Muscle layer of colon (tissue), 2 donors: ENCODE measurements around the gene PAN2.
A peak's percentile ranks its signal among the peaks of the same experiment; 100 is the strongest.
"Not testable (repeated sequence)": the region's sequence is repeated elsewhere in the genome, so short reads cannot be mapped to it uniquely, and the experiment has no call there.

Experiments used
- H3K27ac ChIP-seq: one replicate; pipeline ENCODE4 v1.7.0; 2013; ENCODE audit warnings: low read depth, mild to moderate bottlenecking, low read length, moderate library complexity
- H3K27me3 ChIP-seq, 2 donors: one replicate each; pipeline ENCODE4 v1.7.0; 2013; ENCODE audit warnings: low read length in 2 of 2, mild to moderate bottlenecking in 2 of 2; ENCODE audit not compliant: insufficient read depth in 2 of 2, control insufficient read depth in 1 of 2
- H3K36me3 ChIP-seq: one replicate; pipeline ENCODE4 v1.7.0; 2013; ENCODE audit warnings: mild to moderate bottlenecking, low read length; ENCODE audit not compliant: insufficient read depth
- H3K4me1 ChIP-seq: one replicate; pipeline ENCODE4 v1.7.0; 2013; ENCODE audit warnings: mild to moderate bottlenecking, low read length; ENCODE audit not compliant: insufficient read depth
- H3K4me3 ChIP-seq, 2 donors: one replicate each; pipeline ENCODE4 v1.7.0; 2013; ENCODE audit warnings: low read length in 2 of 2, low read depth in 1 of 2, mild to moderate bottlenecking in 1 of 2, moderate library complexity in 1 of 2
- H3K9ac ChIP-seq: one replicate; pipeline ENCODE4 v1.7.0; 2013; ENCODE audit warnings: low read length
- H3K9me3 ChIP-seq: one replicate; pipeline ENCODE4 v1.7.0; 2013; ENCODE audit warnings: mild to moderate bottlenecking, low read length
- donor health status: abdominal sarcoma.
- donor health status: Adenocarcinoma of cecum.

PAN2 gene

DNA sequence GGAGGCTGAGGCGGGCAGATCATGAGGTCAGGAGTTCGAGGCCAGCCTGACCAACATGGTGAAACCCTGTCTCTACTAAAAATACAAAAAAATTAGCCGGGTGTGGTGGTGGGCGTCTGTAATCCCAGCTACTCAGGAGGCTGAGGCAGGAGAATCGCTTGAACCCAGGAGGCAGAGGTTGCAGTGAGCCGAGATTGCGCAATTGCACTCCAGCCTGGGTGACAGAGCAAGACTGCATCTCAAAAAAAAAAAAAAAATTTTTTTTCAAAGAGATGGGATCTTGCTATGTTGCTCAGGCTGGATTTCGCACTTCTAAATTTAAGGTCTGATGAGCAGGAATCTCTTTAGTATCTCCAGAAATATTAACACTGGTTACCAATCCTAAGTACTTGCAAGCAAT is 12.2 kb downstream of the PAN2 start:
- not testable (repeated sequence) for H3K9me3 ChIP-seq, H3K9ac ChIP-seq, H3K4me1 ChIP-seq, H3K27me3 ChIP-seq, H3K4me3 ChIP-seq, H3K27ac ChIP-seq
- H3K36me3 ChIP-seq: peaks cover 65% of the 10 kb centered on the region

DNA sequence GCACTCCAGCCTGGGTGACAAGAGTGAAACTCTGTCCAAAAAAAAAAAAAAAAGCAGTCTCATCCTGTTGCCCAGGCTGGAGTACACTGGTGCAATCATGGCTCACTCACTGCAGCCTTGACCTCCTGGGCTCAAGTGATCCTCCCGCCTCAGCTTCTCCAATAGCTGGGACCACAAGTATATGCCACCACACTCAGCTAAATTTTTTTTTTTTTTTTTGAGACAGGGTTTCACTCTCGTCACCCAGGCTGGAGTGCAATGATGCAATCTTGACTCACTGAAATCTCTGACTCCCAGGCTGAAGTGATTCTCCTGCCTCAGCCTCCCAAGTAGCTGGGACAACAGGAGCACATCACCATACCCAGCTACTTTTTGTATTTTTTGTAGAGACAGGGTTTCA is 12.8 kb downstream of the PAN2 start:
- Histone ChIP-seq H3K4me1 (peaks cover 5% of the 10 kb centered on the region), H3K27me3 (no peaks in the 10 kb centered on the region), H3K4me3 (no peak overlapping the region), H3K27ac (no peak overlapping the region), H3K36me3 (peaks cover 59% of the 10 kb centered on the region), H3K9me3 (no peaks in the 10 kb centered on the region), H3K9ac (no peak overlapping the region)

DNA sequence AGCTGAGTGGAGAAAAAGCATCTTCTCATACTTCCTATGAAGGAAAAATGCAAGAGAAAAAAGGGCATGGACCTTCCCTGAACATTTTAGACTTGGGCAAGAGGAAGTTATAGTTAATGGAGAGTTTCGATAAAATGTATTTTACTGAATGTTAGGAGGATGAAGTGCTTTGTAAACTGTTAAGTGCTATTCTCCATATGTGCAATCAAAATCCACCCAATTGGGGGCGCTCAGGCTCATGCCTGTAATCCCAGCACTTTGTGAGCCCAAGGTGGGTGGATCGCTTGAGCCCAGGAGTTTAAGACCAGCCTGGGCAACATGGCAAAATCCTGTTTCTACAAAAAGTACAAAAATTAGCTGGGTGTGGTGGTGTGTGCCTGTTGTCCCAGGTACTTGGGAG is 16.1 kb downstream of the PAN2 start:
- Histone ChIP-seq H3K36me3 (peaks cover 34% of the 10 kb centered on the region), H3K4me3 (no peak overlapping the region), H3K27ac (no peak overlapping the region), H3K9me3 (no peaks in the 10 kb centered on the region), H3K4me1 (peaks cover 14% of the 10 kb centered on the region), H3K9ac (no peak overlapping the region), H3K27me3 (no peaks in the 10 kb centered on the region)

DNA sequence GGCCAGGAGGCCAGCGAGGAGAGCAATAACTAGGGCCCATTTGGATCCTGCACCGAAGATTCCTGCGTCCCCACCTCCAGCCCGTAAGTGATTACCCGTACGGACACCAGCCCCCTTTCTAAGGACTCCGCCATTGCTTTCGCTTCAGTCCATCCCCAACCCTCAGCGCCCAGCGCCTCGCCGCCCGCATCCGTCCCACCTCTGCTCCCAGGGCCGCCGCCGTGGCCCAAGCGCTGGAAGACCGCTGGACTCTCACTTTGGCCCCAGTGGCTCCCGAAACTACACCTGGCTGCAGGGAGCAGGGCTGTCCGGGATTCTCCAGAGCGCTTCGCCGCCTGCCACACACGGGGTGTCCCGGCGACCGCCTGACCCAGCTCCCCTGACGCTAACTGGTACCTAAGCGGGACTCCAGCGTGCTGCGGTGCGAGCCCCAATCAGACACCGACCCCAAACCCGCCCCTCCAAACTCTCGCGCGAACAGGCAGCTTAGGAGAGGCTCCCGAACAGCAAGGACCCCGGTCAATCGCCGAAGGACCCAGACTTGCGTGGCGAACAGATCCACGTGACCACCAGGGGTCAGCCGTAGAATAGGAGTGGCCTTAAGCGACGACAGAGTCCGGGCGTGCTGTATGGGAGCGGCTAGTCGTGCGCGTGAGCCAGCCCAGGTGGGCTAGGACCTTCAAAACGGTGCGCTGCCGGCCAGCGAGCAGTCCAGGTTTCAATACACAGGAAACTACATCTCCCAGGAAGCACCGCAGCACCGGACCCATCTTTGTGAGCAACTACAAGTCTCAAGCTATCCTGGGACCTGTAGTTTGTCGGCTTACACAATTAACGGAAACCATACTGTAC is 18.0 kb downstream of the PAN2 start, which contains the start of gene CNPY2:
CNPY2 (minus strand) TSS at position 367 of the 852 bp plus-strand sequence. CDS start 771 bp downstream, outside the sequence.
- Histone ChIP-seq H3K27me3 (no peaks in the 10 kb centered on the region), H3K9me3 (no peaks in the 10 kb centered on the region), H3K27ac (peak within 1 kb of the TSS; percentile 73), H3K36me3 (peaks cover 28% of the 10 kb centered on the region), H3K4me3 (peak within 1 kb of the TSS; percentile 95 to 96), H3K9ac (peak within 1 kb of the TSS; percentile 85), H3K4me1 (peaks cover 14% of the 10 kb centered on the region)

DNA sequence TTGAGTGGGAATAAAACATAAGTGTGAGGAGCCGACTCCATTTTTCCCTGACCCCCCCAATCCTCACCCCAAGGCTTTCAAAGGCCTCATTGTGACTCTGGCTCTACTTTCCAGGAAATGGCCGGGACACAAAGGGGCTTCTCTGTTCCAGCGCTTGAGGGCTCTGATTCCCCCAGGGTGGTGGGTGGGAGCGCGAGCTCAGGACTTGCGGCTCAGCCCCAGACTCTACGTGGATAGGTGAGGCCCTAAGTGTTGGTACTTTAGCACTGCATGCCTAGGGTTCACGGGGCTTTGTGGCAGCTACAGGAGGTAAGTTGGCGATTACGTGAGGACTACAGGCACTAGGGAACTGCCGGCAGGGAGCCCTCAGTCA is 18.6 kb downstream of the PAN2 start:
- peaks cover 14% of the 10 kb centered on the region for H3K4me1 ChIP-seq

DNA sequence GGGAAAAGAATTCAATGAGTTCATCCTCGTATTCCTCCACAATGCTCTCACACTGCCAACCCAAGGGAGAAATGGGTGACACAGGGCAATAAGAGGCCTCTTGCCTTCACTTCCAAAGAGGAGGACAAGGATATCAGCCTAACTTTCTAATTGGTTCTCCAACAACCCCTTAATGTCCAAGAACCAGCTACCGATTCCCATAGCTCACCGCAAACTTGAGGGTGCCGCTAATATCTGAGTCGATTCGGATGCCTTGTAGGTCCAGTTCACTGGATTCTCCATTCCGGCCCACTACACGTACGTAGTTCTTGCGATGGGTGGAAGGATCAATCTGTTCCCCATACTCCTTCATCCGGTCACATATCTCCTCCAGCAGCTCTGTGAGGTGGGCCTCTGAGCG is 22.8 kb downstream of the PAN2 start:
- Histone ChIP-seq H3K4me3 (no peak overlapping the region), H3K27me3 (no peaks in the 10 kb centered on the region), H3K9ac (no peak overlapping the region), H3K4me1 (peaks cover 10% of the 10 kb centered on the region), H3K9me3 (no peaks in the 10 kb centered on the region), H3K27ac (no peak overlapping the region), H3K36me3 (peaks cover 37% of the 10 kb centered on the region)

More for the DNA sequence above, 18.6 kb downstream of the PAN2 start:
- H3K9ac ChIP-seq: peak overlapping the region; percentile 85
- H3K9me3 ChIP-seq: no peaks in the 10 kb centered on the region
- peak overlapping the region; percentile 95 to 96 for H3K4me3 ChIP-seq
- no peaks in the 10 kb centered on the region for H3K27me3 ChIP-seq
- peak overlapping the region; percentile 73 for H3K27ac ChIP-seq
- peaks cover 32% of the 10 kb centered on the region for H3K36me3 ChIP-seq

DNA sequence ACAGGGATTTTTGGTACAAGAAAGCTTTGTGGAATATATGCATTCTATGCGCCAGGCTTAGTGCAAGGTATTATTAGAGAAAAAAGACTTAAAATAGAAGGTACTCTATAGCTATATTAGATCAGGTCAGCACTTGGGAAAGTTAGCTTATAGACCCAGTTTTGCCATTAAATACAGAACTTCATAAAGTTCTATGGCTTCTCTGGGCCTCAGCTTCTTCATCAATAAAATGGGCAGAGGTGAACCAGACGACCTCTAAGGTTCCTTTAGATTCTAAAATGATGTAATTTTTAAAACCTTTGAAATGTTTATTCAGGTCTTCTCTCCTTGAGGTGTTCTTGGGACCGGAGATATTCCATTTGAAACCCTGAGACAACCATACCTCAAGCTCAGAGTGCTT is 25.1 kb downstream of the PAN2 start:
- Histone ChIP-seq H3K36me3 (peaks cover 29% of the 10 kb centered on the region), H3K9me3 (no peaks in the 10 kb centered on the region), H3K4me3 (no peak overlapping the region), H3K27ac (no peak overlapping the region), H3K9ac (no peak overlapping the region), H3K27me3 (no peaks in the 10 kb centered on the region), H3K4me1 (no peaks in the 10 kb centered on the region)

DNA sequence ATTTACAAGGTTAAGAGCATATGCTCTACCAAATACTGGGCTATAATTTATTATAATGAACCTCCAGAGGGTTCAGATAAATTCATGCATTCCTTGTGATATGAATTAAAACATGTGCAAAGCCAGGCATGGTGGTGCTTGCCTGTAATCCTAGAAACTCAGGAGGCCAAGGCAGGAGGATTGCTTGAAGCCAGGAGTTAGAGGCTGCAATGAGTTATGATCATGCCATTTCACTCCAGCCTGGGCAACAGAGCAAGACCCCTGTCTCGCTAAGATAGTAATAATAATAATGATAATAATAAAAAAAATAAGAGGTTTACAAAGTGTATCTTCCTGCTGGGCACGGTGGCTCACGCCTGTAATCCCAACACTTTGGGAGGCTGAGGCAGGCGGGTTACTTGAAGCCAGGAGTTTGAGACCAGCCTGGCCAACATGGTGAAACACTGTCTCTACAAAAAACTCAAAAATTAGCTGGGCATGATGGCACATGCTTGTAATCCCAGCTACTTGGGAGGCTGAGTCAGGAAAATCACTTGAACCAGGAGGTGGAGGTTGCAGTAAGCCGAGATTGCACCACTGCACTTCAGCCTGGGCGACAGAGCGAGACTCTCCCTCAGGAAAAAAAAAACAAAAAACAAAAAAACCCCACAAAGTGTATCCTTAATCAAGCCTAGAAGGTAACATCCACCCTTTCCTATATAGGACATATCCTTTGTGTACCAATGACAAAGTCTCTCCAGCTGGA is 26.4 kb downstream of the PAN2 start:
- Histone ChIP-seq H3K27me3 (no peaks in the 10 kb centered on the region), H3K4me3 (no peak overlapping the region), H3K27ac (no peak overlapping the region), H3K9ac (no peak overlapping the region), H3K4me1 (peaks cover 1% of the 10 kb centered on the region), H3K9me3 (no peaks in the 10 kb centered on the region), H3K36me3 (peaks cover 29% of the 10 kb centered on the region)

DNA sequence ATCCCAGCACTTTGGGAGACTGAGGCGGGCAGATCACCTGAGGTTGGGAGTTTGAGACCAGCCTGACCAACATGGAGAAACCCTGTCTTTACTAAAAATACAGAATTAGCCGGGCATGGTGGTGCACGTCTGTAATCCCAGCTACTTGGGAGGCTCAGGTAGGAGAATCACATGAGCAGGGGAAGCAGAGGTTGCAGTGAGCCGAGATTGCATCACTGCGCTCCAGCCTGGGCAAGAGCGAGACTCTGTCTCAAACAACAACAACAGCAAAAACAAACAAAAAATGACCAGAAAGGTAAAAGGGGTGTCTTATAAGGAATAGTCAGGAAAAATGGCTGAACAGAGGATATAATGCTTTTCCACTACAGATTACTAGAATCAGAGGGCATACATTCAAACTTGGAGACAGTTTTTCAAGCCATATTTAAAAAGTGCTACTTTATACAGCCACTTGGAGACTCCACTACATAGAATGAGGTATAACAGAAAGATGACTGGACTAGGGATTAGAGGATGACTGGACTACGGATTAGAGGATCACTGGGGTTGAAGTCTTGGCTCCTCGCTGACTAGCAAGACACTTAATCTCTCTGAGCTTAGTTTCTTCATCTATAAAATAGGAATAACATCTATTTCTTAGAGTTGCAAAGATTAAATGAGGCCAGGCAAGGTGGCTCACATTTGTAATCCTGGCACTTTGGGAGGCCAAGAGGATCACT is 28.8 kb downstream of the PAN2 start:
- Histone ChIP-seq H3K4me3 (no peak overlapping the region), H3K9me3 (no peaks in the 10 kb centered on the region), H3K36me3 (peaks cover 19% of the 10 kb centered on the region), H3K27ac (no peak overlapping the region), H3K9ac (no peak overlapping the region), H3K27me3 (no peaks in the 10 kb centered on the region), H3K4me1 (peaks cover 18% of the 10 kb centered on the region)

DNA sequence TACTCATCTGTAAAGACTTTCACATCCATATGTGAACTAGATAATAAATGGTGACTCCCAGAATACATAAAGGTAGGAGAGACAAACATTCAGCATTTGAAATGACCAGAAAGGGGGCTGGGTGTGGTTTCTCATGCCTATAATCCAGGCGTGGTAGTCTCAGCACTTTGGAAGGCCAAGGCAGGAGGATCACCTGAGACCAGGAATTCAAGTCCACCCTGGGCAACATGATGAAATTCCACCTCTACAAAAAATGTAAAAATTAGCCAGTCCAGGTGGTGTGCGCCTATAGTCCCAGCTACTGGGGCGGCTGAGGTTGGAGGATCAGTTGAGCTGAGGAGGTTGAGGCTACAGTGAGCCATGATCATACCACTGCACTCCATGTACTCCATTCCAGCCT is 29.5 kb downstream of the PAN2 start:
- H3K4me3 ChIP-seq: no peak overlapping the region
- no peak overlapping the region for H3K9ac ChIP-seq
- H3K36me3 ChIP-seq: peaks cover 14% of the 10 kb centered on the region
- H3K27me3 ChIP-seq: no peaks in the 10 kb centered on the region
- H3K9me3 ChIP-seq: no peaks in the 10 kb centered on the region
- peaks cover 19% of the 10 kb centered on the region for H3K4me1 ChIP-seq
- H3K27ac ChIP-seq: no peak overlapping the region
